Measurements from ENCODE around the gene HPS4. TPM values are rescaled to one million over a fixed set of nuclear protein-coding genes. Genes with fewer than 3 reads are reported as not detected.

Gene HPS4
- total and polyA plus RNA-seq, 4 donors, result 5.4 to 26.2 (median 12.6) TPM

- H3K9ac ChIP-seq (ENCODE audit: low read depth in 1 of 2, low read length in 2 of 2), result peak overlapping the region in 1 of 2 donors; percentile 32
- 52% methylated on average over 7 of the region's 7 CpGs for WGBS
- H3K4me3 ChIP-seq (ENCODE audit: low read depth in 1 of 3, low read length in 3 of 3), result no peak overlapping the region
- no peak for TF ChIP-seq GABPA (IDR thresholded peaks at IDR 0.05 in 1 of 2, conservative IDR thresholded peaks at IDR 0.05 in 1 of 2)
- no peak for TF ChIP-seq CTCF (IDR thresholded peaks at IDR 0.05; ENCODE audit: low read depth, low read length, missing input control)
- no peak for TF ChIP-seq RAD21 (IDR thresholded peaks at IDR 0.05)
- TF ChIP-seq SP1 (IDR thresholded peaks at IDR 0.05), result no peak
- TF ChIP-seq TAF1 (conservative IDR thresholded peaks at IDR 0.05), result no peak
- TF ChIP-seq FOXA1 (IDR thresholded peaks at IDR 0.05), result no peak
- TF ChIP-seq HNF4A (conservative IDR thresholded peaks at IDR 0.05), result no peak
- no peak for TF ChIP-seq ATF3 (IDR thresholded peaks at IDR 0.05)
- peaks cover 0 to 46% (median 41%) of the 10 kb centered on the region in 4 donors for H3K4me1 ChIP-seq (ENCODE audit: control insufficient read depth in 4 of 4, insufficient read depth in 4 of 4, low read length in 3 of 4)
- DNase-seq (ENCODE audit: low spot score), result no peak
- H3K36me3 ChIP-seq (ENCODE audit: control insufficient read depth in 4 of 4, insufficient read depth in 3 of 4, low read depth in 1 of 4, low read length in 3 of 4), result peaks cover 0 to 19% (median 17%) of the 10 kb centered on the region in 4 donors
- no peaks in the 10 kb centered on the region for H3K27me3 ChIP-seq (ENCODE audit: control insufficient read depth in 4 of 4, insufficient read depth in 4 of 4, low read length in 3 of 4)
- peak overlapping the region in 1 of 2 donors; percentile 10 for H3K27ac ChIP-seq (ENCODE audit: low read depth in 1 of 2, low read length in 2 of 2)
- H3K9me3 ChIP-seq (ENCODE audit: control insufficient read depth in 4 of 4, low read length in 3 of 4), result no peaks in the 10 kb centered on the region
Measured at GRCh38 chr22:26485013-26485412, 1.4 kb upstream of the HPS4 start.

GRCh38 chr22:26484360-26484706, 750 bp upstream of the HPS4 start:
- Histone ChIP-seq H3K4me1 (ENCODE audit: control insufficient read depth in 4 of 4, insufficient read depth in 4 of 4, low read length in 3 of 4) (peaks cover under 1 to 53% (median 48%) of the 10 kb centered on the region in 4 donors), H3K27me3 (ENCODE audit: control insufficient read depth in 4 of 4, insufficient read depth in 4 of 4, low read length in 3 of 4) (no peaks in the 10 kb centered on the region), H3K36me3 (ENCODE audit: control insufficient read depth in 4 of 4, insufficient read depth in 3 of 4, low read depth in 1 of 4, low read length in 3 of 4) (peaks cover 0 to 12% (median 10%) of the 10 kb centered on the region in 4 donors), H3K4me3 (ENCODE audit: low read depth in 1 of 3, low read length in 3 of 3) (peak overlapping the region; percentile 87 to 100 (median 88)), H3K9ac (ENCODE audit: low read depth in 1 of 2, low read length in 2 of 2) (peak overlapping the region; percentile 92 to 93), H3K27ac (ENCODE audit: low read depth in 1 of 2, low read length in 2 of 2) (peak overlapping the region; percentile 82 to 93), H3K9me3 (ENCODE audit: control insufficient read depth in 4 of 4, low read length in 3 of 4) (no peaks in the 10 kb centered on the region)
- TF ChIP-seq TAF1 (conservative IDR thresholded peaks at IDR 0.05) (no peak), ZBTB33 (IDR thresholded peaks at IDR 0.05) (no peak), EGR1 (IDR thresholded peaks at IDR 0.05; ENCODE audit: low read depth in 2 of 2) (no peak), CTCF (IDR thresholded peaks at IDR 0.05; ENCODE audit: low read depth, low read length, missing input control) (no peak), HNF4G (IDR thresholded peaks at IDR 0.05) (no peak), FOXA2 (IDR thresholded peaks at IDR 0.05) (no peak), ATF3 (IDR thresholded peaks at IDR 0.05) (no peak), JUND (IDR thresholded peaks at IDR 0.05) (no peak), HNF4A (conservative IDR thresholded peaks at IDR 0.05) (no peak), REST (IDR thresholded peaks at IDR 0.05) (no peak), SP1 (IDR thresholded peaks at IDR 0.05) (no peak), MAX (IDR thresholded peaks at IDR 0.05) (no peak), FOXA1 (IDR thresholded peaks at IDR 0.05) (no peak), RXRA (IDR thresholded peaks at IDR 0.05) (no peak)
- DNase-seq (ENCODE audit: low spot score), result no peak
- WGBS, result 9% methylated on average over 6 of the region's 6 CpGs
